ENCODE data around the gene CGB7.
A peak's percentile ranks its signal among the peaks of the same experiment; 100 is the strongest.
"Not testable (repeated sequence)": the region's sequence is repeated elsewhere in the genome, so short reads cannot be mapped to it uniquely, and the experiment has no call there.

Gene CGB7

DNA sequence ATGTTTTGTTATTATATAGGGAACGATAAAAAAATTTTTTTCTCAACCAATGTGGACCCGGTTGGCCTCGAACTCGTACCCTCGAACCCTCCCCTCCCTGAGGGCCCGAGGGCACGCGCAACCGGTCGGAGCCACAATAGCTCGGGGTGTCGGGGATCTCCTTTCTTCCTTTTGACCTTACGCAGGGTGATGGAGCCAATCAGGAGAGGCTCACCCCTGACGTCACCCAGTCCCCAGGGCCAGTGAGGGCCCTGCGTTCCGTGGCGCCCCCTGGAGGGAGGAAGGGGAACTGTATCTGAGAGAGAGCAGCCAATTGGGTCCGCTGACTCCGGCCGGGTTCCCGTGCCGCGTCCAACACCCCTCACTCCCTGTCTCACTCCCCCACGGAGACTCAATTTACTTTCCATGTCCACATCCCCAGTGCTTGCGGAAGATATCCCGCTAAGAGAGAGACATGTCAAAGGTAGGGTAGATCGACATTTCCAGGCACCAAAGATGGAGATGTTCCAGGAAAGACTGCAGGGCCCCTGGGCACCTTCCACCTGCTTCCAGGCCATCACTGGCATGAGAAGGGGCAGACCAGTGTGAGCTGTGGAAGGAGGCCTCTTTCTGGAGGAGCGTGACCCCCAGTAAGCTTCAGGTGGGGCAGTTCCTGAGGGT is 25.8 kb downstream of the CGB7 start, which contains the start of gene CGB2:
CGB2 (plus strand) TSS at position 249 of the 660 bp plus-strand sequence; CDS start at position 455, 206 bp downstream.
- not testable (repeated sequence) for DNase-seq (ENCODE audit: low read depth); H3K4me3 ChIP-seq (ENCODE audit: low read depth, low read length)
- TF ChIP-seq, protein P1, sequence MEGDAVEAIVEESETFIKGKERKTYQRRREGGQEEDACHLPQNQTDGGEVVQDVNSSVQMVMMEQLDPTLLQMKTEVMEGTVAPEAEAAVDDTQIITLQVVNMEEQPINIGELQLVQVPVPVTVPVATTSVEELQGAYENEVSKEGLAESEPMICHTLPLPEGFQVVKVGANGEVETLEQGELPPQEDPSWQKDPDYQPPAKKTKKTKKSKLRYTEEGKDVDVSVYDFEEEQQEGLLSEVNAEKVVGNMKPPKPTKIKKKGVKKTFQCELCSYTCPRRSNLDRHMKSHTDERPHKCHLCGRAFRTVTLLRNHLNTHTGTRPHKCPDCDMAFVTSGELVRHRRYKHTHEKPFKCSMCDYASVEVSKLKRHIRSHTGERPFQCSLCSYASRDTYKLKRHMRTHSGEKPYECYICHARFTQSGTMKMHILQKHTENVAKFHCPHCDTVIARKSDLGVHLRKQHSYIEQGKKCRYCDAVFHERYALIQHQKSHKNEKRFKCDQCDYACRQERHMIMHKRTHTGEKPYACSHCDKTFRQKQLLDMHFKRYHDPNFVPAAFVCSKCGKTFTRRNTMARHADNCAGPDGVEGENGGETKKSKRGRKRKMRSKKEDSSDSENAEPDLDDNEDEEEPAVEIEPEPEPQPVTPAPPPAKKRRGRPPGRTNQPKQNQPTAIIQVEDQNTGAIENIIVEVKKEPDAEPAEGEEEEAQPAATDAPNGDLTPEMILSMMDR (IDR thresholded peaks at IDR 0.05; ENCODE audit: insufficient read depth, low read depth, low read length, missing control alignments), result peak; percentile 35

DNA sequence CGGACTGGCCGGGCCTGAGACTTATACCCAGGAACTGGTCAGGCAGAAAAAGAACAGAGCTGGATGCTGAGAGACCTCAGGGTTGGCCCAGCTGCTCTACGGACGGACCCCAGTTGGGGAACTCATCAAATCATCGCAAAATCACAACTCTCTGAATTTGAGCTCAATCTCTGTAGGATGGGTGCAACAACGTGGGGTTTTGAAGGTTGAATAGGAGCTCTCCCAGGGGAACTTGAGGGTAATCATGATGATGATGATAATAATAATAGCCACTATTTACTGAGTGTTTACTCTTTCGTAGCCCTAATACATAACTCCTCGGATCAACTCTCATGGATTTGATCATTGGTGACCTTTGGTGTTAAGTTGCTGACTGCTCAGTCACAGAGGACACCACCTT is 27.2 kb downstream of the CGB7 start:
- DNase-seq (ENCODE audit: low read depth); H3K4me3 ChIP-seq (ENCODE audit: low read depth, low read length): not testable (repeated sequence)

DNA sequence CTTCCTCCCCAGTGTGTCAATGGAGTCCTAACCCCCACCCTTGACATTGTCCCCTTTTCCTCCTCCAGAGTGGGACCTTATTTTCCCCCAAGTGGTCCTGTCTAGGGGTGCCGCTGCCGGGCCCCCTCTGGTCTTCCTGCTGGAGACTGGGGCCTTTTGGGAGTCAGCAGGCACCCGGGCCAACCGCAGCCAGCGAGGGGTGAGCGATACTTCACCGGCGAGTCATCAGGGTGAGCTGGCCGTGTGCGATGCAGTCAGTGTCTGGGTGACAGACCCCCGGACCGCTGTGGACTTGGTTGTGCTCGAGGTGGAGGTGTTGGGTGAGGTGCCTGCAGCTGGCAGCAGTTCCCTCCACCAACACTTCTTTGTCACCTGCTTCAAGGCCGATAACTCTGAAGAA is 27.8 kb downstream of the CGB7 start:
- not testable (repeated sequence) for DNase-seq (ENCODE audit: low read depth); H3K4me3 ChIP-seq (ENCODE audit: low read depth, low read length)

DNA sequence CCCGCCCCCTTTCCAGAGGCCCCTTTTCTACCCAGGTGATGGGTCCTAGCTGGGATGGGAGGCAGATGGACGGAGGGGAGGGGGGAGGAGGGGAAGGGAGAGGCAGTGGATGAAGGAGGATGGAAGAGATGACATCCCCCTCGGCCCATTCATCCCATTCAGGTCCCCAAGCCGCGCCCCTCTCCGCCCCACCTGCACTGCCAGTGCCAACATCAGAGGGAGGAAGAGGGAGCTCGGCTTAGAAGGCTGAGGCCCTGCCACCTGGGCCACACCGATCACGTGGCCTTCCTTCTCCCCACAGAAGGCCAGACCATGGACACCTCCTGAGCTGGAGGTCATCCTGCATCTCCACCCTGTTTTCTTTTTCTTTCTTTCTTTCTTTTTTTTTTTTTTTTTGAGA is 28.9 kb downstream of the CGB7 start:
- not testable (repeated sequence) for H3K4me3 ChIP-seq (ENCODE audit: low read depth, low read length); DNase-seq (ENCODE audit: low read depth)

DNA sequence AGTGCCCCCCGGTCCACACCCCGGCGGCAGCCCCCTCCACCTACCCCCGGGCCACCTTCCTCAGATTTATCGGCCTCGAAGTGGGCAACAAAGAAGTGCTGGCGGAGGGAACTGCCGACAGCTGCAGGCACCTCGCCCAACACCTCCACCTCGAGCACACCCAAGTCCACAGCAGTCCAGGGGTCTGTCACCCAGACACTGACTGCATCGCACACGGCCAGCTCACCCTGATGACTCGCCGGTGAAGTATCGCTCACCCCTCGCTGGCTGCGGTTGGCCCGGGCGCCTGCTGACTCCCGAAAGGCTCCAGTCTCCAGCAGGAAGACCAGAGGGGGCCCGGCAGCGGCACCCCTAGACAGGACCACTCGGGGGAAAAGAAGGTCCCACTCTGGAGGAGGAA is 31.9 kb downstream of the CGB7 start:
- H3K4me3 ChIP-seq (ENCODE audit: low read depth, low read length); DNase-seq (ENCODE audit: low read depth): not testable (repeated sequence)

DNA sequence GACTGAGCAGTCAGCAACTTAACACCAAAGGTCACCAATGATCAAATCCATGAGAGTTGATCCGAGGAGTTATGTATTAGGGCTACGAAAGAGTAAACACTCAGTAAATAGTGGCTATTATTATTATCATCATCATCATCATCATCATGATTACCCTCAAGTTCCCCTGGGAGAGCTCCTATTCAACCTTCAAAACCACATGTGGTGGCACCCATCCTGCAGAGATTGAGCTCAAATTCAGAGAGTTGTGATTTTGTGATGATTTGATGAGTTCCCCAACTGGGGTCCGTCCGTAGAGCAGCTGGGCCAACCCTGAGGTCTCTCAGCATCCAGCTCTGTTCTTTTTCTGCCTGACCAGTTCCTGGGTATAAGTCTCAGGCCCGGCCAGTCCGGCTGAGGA is 32.5 kb downstream of the CGB7 start:
- not testable (repeated sequence) for DNase-seq (ENCODE audit: low read depth); H3K4me3 ChIP-seq (ENCODE audit: low read depth, low read length)

DNA sequence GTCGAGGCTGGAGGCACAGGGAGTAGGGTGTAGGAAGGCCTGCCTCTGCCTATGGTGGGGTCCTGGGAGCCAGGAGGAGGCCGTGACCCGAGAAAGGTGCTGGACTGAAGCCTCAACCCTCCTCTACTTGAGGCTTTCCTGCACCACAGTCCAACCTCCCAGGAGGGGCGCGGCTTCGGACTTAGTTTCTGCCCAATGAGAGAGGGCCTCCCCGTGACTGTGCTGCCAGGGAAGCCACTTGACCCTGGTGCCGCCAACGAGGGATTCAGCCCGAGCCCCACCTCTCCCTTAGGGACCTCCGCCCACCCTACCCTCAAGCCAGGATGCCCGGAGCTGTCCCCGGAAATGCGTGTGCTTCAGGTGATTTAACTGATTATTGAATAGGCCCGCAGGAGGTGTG is 33.3 kb downstream of the CGB7 start, which contains the start of gene CGB3:
CGB3 (minus strand) TSS at position 101 of the 400 bp plus-strand sequence. CDS start 362 bp downstream, outside the sequence.
- not testable (repeated sequence) for H3K4me3 ChIP-seq (ENCODE audit: low read depth, low read length); DNase-seq (ENCODE audit: low read depth)

DNA sequence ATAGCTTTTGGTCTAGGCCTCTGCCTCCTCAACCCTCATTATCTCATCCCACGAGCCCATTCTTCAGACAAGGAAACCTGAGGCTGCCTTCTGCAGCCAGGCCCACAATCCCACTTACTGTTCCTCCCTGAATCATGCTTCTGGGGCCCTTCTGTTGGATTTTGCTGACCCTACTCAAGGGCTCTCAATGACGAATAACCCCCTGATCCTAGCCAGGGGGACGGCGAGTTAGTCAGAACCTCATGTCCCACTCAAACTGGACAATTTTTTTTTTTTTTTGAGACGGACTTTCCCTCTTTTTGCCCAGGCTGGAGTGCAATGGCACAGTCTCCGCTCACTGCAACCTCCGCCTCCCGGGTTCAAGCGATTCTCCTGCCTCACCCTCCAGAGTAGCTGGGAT is 35.4 kb downstream of the CGB7 start:
- DNase-seq (ENCODE audit: low read depth), result no peak
- TF ChIP-seq, protein P1 (IDR thresholded peaks at IDR 0.05; ENCODE audit: insufficient read depth, low read depth, low read length, missing control alignments), result no peak

DNA sequence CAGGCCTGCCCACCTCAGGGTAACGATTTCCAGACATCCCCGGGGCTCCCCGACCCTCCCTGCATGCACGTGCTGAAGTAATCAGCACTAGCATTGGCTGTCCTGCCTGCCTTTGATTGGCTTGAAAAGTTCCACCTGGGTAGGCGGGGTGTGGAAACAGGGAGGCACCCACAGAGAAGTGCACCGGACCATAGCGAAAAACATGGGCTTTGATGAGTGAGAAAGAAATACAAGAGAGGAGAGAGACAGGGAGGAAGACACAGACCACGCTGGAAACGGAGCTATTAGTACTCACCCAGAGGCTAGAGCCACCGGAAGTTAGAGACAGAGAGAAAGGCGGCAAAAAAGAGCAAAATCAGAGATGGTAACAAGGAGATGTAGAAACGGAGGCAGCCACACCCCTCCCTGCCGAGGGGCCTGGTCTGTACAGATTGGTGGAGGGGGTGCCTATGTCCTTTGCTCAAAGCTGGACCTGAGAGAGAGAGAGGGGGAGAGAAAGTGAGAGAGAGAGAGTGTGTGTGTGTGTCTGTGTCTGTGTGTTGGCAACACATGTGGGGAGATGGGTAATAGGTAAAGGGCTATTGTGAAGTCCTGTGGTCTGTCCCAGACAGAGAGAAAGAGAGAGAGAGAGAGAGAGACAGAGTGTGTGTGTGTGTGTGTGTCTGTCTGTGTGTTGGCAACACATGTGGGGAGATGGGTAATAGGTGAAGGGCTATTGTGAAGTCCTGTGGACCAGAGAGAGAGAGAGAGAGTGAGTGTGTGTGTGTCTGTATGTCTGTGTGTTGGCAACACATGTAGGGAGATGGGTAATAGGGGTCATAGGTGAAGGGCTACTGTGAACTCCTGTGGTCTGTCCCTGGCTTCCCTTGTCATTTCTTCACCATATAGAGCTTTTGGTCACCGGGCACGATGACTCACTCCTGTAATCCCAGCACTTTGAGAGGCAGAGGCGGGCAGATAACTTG is 36.3 kb downstream of the CGB7 start:
- no peak for DNase-seq (ENCODE audit: low read depth)
- TF ChIP-seq, protein P1 (IDR thresholded peaks at IDR 0.05; ENCODE audit: insufficient read depth, low read depth, low read length, missing control alignments), result no peak
- H3K4me3 ChIP-seq (ENCODE audit: low read depth, low read length), result no peak overlapping the region

More for the DNA sequence above, 35.4 kb downstream of the CGB7 start:
- no peak overlapping the region for H3K4me3 ChIP-seq (ENCODE audit: low read depth, low read length)

DNA sequence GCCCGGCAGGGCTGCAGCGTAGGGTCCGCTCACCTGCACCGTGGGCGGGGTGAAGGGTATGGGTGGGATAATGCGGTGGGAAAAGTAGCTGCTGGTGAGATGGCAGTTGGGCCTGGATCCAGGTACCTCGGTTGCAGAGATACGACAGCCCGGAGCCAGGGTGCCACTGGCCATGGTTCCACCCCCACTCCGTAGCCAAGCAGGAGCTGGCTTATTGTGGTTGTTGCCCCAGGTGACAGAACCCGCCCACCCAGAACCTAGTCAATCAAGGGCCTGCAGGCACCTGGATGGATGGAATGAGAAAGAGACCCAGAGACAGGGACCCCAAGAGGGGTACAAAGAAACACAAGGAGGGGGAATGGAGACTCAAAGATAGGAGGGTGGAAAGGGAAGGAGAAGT is 37.2 kb downstream of the CGB7 start:
- no peak overlapping the region for H3K4me3 ChIP-seq (ENCODE audit: low read depth, low read length)
- no peak for DNase-seq (ENCODE audit: low read depth)
- TF ChIP-seq, protein P1 (IDR thresholded peaks at IDR 0.05; ENCODE audit: insufficient read depth, low read depth, low read length, missing control alignments), result no peak

Data from GM12865 (cell line).